Astrocyte of the hippocampus (primary cell): Measurements from ENCODE around the gene CABLES1.
A peak's percentile ranks its signal among the peaks of the same experiment; 100 is the strongest.

Source experiments
- DNase-seq: peaks from one replicate; pipeline ENCODE4 v3.0.0; 2011; ENCODE audit warnings: low read depth, low spot score

Gene CABLES1

GRCh38 chr18:23166891-23167541, 31.7 kb downstream of the CABLES1 start:
- DNase-seq: no peak

- DNase-seq: no peak
These were observed 34.4 kb downstream of the CABLES1 start for GRCh38 chr18:23169673-23170044.

DNA sequence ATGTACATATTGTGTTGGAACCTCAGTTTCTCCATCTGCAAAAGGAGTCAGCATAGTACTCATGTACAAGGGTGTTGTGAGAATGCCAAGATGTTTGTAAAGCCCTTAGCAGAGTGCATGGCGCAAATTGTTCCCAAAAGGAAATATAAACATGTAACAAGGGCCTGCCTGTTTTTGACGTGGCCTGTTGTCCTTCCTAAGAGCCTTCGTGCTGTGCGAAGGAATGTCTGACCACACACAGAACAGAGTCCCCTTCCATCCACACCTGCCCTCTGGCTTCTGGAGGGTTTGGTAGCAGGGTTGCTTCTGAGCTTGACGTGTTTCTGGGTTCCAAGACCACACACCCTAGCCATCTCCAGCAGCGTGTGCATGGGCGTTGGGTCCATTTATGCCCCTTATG, 34.9 kb downstream of the CABLES1 start:
- DNase-seq: no peak

- DNase-seq: no peak
These were observed 36.4 kb downstream of the CABLES1 start for GRCh38 chr18:23171581-23172156.

DNA sequence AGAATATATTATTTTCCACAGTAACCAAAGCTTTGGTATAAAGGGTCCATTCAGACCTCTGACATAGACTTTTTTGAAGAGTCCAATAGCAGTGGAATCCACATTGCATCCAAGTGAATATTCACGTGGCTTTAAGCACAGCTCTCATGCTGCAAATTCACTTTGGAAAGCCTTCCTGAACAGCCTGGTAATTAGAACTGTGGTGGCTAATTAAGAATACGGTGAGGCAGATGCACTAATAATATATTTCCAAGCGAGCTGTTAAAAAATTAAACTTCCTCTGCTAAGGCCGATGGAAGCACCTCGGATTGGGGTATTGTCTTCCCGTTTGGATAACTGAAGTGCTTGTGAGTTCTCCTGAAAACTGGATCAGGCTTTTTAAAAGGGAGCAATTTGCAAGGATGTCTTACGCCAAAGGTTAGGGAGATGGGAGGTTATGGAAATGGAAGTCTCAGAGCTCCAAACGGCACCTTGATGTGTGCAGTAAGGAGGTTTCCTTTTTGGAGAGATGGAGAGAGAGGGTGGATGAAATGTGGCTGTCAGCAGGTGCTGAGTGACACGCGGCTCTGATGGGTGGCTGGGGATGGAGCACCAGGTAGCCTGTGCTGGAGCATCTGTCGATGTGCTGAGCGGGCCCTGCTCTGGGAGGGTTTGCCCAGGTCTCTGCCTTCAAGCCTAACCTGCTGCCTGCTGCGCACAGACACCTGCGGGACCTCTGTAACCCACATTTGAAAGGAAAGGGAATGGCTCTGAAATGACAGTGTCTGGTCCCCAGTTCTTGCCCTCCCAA, 37.5 kb downstream of the CABLES1 start:
- no peak for DNase-seq

DNA sequence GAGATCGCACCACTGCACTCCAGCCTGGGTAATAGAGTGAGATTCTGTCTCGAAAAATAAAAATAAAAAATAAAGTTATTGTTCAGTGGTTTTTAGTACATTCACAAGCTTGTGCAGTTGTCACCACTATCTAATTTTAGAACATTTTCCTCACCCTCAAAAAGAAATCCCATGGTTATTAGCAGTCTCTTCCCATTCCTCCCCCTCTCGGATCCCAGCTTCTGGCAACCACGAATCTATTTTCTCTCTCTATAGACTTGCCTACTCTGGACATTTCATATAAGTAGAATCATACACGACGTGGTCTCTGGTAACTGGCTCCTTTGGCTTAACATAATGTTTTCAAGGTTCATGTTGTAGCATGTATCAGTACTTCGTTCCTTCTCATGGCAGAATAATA, 38.6 kb downstream of the CABLES1 start:
- no peak for DNase-seq

GRCh38 chr18:23176701-23177432, 41.6 kb downstream of the CABLES1 start:
- DNase-seq: no peak

- no peak for DNase-seq
These were observed 42.3 kb downstream of the CABLES1 start for GRCh38 chr18:23177433-23178072.

DNA sequence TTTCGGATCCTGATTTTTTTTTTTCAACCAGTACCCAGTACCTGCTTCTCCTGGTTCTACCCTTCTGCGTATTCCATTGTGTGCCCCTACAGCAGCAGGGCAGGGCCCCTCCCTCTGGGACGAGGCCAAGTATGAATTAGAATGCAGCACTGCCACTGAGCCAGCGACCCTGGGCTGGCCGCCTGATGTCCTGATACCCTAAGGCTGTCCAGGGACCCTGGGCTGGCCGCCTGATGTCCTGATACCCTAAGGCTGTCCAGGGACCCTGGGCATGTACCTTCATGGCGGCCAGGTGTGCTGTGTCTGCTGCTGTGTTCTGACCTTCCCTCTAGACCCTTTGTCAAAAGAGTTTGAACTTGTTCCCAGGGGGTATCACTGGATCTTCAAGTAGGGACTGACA, 42.9 kb downstream of the CABLES1 start:
- no peak for DNase-seq

- DNase-seq: no peak
These were observed 43.4 kb downstream of the CABLES1 start for GRCh38 chr18:23178661-23179081.

DNA sequence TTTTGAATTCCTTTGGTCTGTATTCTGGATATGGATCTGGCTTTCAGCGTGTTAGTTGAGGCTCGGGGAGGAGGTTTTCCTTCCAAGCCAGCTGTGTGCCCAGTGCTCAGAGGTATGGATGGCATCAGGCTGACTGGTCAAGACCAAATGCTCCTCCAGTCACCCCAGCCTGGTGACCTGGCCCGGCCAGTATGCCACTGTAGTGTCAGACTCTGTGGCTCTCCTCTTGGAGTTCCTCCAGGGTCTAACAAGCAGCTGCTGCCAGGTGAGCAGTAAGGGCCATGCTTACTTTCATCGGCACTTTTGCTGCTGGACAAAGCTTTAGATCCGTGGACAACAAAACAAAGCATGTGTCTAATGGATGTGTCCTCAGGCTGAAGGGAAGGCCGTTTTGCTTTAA, 44.1 kb downstream of the CABLES1 start:
- no peak for DNase-seq

- no peak for DNase-seq
These were observed 46.3 kb downstream of the CABLES1 start for GRCh38 chr18:23181547-23181946.

DNA sequence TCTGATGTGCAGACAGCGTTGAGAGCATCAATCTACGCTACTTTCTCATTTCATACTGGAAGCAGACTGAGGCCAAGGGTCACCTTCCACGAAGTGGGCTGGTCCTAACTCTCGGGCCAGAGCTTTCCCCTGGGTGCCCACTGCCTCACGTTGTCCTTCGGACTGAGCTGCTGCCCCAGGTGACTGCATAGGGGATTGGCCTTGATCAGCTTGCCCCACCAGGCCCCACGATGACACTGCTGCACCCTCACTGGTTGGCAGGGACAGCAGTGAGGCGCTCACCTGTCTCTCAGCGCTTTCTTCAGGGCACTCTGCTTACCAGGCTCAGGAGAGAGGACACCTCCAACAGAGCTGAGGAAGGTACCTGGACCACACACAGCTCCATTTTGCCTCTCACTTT, 47.3 kb downstream of the CABLES1 start:
- no peak for DNase-seq

DNA sequence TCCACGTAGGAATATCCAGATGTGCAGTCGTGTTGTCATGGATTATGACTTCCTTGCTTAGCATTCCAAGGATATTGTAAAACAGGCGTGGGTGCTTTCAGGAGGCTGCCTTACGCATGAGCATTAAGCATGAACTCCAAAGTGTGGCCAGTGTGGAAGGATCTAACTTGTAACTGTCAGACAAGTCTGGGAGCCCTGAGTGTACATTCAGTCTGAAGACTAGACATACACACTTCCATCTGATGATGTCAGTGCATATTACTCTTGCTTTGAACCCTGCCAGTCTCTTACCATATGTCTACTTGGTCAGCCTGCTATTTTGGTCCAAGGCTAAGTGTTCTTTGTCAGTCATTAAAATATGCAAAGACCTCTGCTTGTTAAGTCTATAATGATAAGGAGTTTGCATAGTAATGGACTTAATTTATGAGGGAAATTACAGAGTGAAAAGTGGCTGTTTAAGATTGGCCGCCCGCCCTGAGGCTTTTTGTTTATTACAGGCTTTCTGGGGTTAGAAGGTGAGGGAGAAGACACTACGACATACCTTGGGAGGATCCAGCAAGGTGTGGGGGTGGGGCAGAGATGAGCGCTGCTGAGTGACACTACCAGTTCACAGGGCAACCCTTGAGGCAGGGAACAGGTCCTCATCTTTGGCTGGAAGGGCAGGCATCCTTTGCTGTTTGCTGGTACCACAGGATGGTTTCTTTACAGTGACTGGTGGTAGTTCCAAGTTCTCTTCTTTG, 48.3 kb downstream of the CABLES1 start:
- peak; percentile 37 for DNase-seq

GRCh38 chr18:23186781-23187180, 51.5 kb downstream of the CABLES1 start:
- no peak for DNase-seq

DNA sequence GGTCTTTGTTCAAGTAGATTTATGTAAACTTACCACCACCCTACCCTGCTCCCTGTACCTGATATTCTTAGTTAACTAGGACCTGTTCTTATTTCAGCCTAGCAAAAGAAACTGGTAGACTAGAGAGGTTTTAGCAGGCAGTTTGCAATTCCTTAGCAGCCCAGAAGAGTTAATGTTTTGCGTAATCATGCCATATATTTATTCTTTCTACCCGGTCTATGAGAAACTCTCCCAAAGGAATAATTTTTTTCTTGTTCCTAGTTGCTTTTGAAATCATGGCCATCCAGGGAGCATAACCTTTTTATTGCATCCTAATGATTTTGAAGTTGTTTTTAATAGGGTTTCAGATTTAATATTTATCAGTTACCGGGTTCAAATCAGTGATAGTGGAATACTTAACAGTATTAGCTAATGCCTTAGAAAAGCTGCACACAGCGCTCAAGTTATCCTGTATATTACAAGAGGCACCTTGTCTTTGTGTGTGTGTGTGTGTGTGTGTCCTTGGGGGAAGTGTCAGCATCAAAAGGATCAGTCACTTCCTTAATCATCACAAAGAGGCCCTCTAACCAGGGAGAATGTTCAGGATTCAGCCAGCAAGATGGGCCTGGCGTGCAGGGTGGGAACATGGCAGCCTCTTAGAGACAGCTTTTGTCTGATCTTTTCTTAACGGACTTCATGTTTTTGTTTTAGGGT, 52.9 kb downstream of the CABLES1 start:
- DNase-seq: no peak

DNA sequence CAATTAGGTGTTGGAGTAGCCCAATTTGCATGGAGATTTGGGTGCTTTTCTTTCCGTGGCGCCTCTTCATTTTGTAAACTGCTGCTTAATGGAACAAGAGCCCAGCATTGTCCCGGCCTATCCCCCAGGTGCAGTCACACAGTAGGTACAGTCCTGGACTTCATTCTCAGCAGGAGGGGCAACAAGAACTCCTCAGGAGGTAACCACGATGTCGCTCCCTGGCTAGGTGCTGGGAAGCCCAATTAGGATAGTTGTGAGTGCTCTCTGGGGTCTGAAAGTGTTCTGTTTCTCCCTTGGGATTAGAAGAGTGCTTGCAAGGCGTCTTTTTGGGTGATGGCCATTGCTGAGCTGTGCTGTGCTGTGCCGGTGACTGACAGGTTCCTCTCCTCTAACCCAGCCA, 53.8 kb downstream of the CABLES1 start:
- DNase-seq: no peak

- DNase-seq: no peak
These were observed 54.7 kb downstream of the CABLES1 start for GRCh38 chr18:23189768-23190661.

- no peak for DNase-seq
These were observed 55.9 kb downstream of the CABLES1 start for GRCh38 chr18:23191232-23191631.
